HG03571 (cell line): ENCODE measurements around the gene RHOXF1.
"Not testable (repeated sequence)": the region's sequence is repeated elsewhere in the genome, so short reads cannot be mapped to it uniquely, and the experiment has no call there.

Source experiments
- ATAC-seq: cut with Tn5 transposase; IDR thresholded peaks from one replicate; pipeline ENCODE4 v1.9.1; 2021; ENCODE audit not compliant: unreplicated experiment

The RHOXF1 gene

GRCh38 chrX:120087289-120088017 lies 28.3 kb downstream of the RHOXF1 start:
- ATAC-seq, result no peak

DNA sequence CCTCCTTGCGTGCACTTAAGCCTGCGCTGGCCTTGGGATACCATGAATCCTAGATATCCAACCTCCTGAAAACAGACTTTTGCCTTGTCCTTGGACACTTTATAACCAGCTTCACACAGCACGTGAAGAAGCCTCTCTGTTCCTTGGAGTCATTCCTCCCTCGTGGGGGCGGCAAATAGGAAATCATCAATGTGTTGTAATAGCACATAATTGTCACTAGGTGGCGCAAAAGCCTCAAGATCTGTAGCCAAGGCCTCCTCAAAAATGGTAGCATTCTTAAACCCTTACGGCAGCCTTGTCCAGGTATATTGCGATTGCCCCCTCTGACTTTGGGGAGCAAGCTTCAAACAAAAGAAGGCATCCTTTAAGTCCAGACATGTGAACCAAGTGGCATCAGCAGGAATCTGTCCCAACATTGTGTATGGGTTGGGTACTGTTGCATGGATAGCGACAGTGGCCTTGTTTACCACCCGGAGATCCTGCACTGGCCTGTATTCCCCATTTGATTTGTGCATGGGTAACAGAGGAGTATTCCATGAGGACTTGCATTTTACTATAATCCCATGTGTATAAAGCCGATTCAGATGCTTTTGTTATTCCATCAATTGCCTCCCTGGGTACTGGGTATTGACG lies 30.0 kb downstream of the RHOXF1 start:
- not testable (repeated sequence) for ATAC-seq

- ATAC-seq, result not testable (repeated sequence)
These were observed 38.1 kb downstream of the RHOXF1 start, which contains the start of gene RHOXF2B for GRCh38 chrX:120077590-120077989. Gene RHOXF2B (minus strand): TSS chrX:120077690. CDS start chrX:120077552, 138 bp downstream.

DNA sequence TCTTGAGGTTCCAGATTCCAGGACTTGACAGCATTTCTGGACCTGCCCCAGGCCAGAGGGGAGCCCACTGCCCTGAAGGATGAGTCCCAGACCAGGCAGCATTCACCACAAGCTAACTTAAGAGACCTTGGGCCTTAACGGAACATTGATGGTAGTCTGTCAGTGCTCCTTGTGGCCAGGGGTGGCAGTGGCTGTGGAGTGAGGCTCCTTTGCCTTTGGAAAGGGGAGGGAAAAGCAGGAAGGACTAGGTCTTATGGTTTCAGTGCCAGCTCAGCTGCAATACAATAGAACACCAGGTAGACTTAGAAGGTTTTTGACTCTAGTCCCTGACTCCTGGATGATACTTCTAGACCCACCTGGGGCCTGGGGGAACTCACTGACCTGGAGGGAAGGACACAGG lies 49.5 kb downstream of the RHOXF1 start:
- ATAC-seq, result not testable (repeated sequence)
